PC-3 (cell line): ENCODE measurements around the gene ISM2.

Experiments
- CTCF ChIP-seq: fragments of 300-600 bp; sonication (generic); conservative IDR thresholded peaks from 2 replicates; pipeline ENCODE4 v1.5.1; 2017; ENCODE audit warnings: antibody characterized with exemption, low read depth, mild to moderate bottlenecking, low read length
- EZH2phosphoT487 ChIP-seq: fragments of 300-600 bp; sonication (generic); IDR thresholded peaks from 2 replicates; pipeline ENCODE4 v1.6.1; 2018; ENCODE audit warnings: mild to moderate bottlenecking, antibody characterized with exemption, low read length, borderline replicate concordance

- TF ChIP-seq CTCF (no peak), EZH2phosphoT487 (no peak)
Measured at GRCh38 chr14:77439861-77440260, 58.8 kb downstream of the ISM2 start.
